ENCODE measurements around the gene EIF5. TPM values are rescaled to one million over a fixed set of nuclear protein-coding genes. Genes with fewer than 3 reads are reported as not detected.

Gene EIF5
- polyA plus RNA-seq, 3 donors: 162 to 191 (median 163) TPM

DNA sequence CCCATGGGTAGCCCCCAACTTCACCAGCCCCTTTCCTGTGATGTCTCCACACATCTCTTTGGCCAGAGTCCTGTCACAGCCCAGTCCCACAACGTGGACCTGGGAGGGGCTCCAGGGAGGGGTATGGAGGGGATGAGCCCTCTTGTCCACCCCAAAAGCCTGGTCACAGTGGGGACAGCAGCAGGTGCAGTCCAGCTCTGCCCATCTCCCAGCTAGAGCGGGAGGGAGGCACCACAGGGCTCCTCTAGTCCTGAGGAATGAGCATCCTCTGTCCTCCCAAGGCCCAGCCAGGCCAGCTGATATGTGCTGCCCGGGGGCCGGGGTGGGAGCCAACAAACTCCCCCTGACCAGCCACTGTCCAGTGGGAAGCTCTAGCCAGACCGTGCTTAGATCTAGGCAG, 43.5 kb upstream of the EIF5 start:
- no peaks in the 10 kb centered on the region for H3K79me2 ChIP-seq (ENCODE audit: insufficient read depth, low read length)
- Mint-ChIP-seq H3K9me3 (peaks cover 0 to 2% (median 0%) of the 10 kb centered on the region in 7 donors), H3K27ac (no peak overlapping the region), H3K27me3 (ENCODE audit: low read depth in 3 of 3) (peaks cover 35 to 44% (median 40%) of the 10 kb centered on the region in 3 donors), H3K4me1 (no peaks in the 10 kb centered on the region), H3K36me3 (no peaks in the 10 kb centered on the region), H3K4me3 (no peak overlapping the region)
- peaks cover 0 to 22% of the 10 kb centered on the region in 2 donors for H3K27me3 ChIP-seq (ENCODE audit: control insufficient read depth in 2 of 2, insufficient read depth in 2 of 2, low read length in 2 of 2)
- DNase-seq: no peak
- WGBS (ENCODE audit: insufficient coverage): 98% methylated on average over 4 of the region's 5 CpGs
- no peak overlapping the region for H3K4me3 ChIP-seq (replicated peaks in 1 of 3; ENCODE audit: low read depth in 2 of 3, low read length in 3 of 3)
- no peak overlapping the region for H3K9ac ChIP-seq (ENCODE audit: insufficient read depth, low read length, poor library complexity, severe bottlenecking)
- H3K4me2 ChIP-seq (replicated peaks; ENCODE audit: extremely low read depth, low read length, poor library complexity, severe bottlenecking): no peak overlapping the region
- H3K36me3 ChIP-seq (replicated peaks in 1 of 2; ENCODE audit: control insufficient read depth in 1 of 2, insufficient read depth in 2 of 2, low read length in 2 of 2): no peaks in the 10 kb centered on the region
- no peaks in the 10 kb centered on the region for H3K4me1 ChIP-seq (ENCODE audit: control insufficient read depth in 1 of 2, insufficient read depth in 2 of 2, low read length in 2 of 2)
- intact Hi-C loops (cut with micrococcal nuclease): loop anchor here in 1 of 2 donors (10.0 kb wide), 1 partner anchor 596 kb away; no protein-coding TSS in a partner anchor
- no peak overlapping the region for H2AFZ ChIP-seq (ENCODE audit: insufficient read depth, low read depth, low read length, poor library complexity, severe bottlenecking)
- no peak for TF ChIP-seq CTCF (IDR thresholded peaks at IDR 0.05)
- no peaks in the 10 kb centered on the region for H3K9me3 ChIP-seq (replicated peaks in 1 of 2; ENCODE audit: control insufficient read depth in 1 of 2, insufficient read depth in 1 of 2, low read length in 2 of 2)
- no peaks in the 10 kb centered on the region for H4K20me1 ChIP-seq (ENCODE audit: insufficient read depth, low read length)
- no peak overlapping the region for H3K27ac ChIP-seq (ENCODE audit: low read depth in 1 of 2, low read length in 2 of 2)

GRCh38 chr14:103290961-103291360, 43.1 kb upstream of the EIF5 start:
- Histone ChIP-seq H3K9ac (ENCODE audit: insufficient read depth, low read length, poor library complexity, severe bottlenecking) (no peak overlapping the region), H3K4me3 (replicated peaks in 1 of 3; ENCODE audit: low read depth in 2 of 3, low read length in 3 of 3) (no peak overlapping the region), H3K4me2 (replicated peaks; ENCODE audit: extremely low read depth, low read length, poor library complexity, severe bottlenecking) (no peak overlapping the region), H4K20me1 (ENCODE audit: insufficient read depth, low read length) (no peaks in the 10 kb centered on the region), H3K9me3 (replicated peaks in 1 of 2; ENCODE audit: control insufficient read depth in 1 of 2, insufficient read depth in 1 of 2, low read length in 2 of 2) (no peaks in the 10 kb centered on the region), H2AFZ (ENCODE audit: insufficient read depth, low read depth, low read length, poor library complexity, severe bottlenecking) (no peak overlapping the region), H3K27me3 (ENCODE audit: control insufficient read depth in 2 of 2, insufficient read depth in 2 of 2, low read length in 2 of 2) (peaks cover 0 to 22% of the 10 kb centered on the region in 2 donors), H3K27ac (ENCODE audit: low read depth in 1 of 2, low read length in 2 of 2) (no peak overlapping the region), H3K4me1 (ENCODE audit: control insufficient read depth in 1 of 2, insufficient read depth in 2 of 2, low read length in 2 of 2) (no peaks in the 10 kb centered on the region), H3K36me3 (replicated peaks in 1 of 2; ENCODE audit: control insufficient read depth in 1 of 2, insufficient read depth in 2 of 2, low read length in 2 of 2) (no peaks in the 10 kb centered on the region), H3K79me2 (ENCODE audit: insufficient read depth, low read length) (no peaks in the 10 kb centered on the region)
- intact Hi-C loops (cut with micrococcal nuclease): loop anchor here in 1 of 2 donors (10.0 kb wide), 1 partner anchor 596 kb away; no protein-coding TSS in a partner anchor
- Mint-ChIP-seq H3K9me3 (peaks cover 0 to 2% (median 0%) of the 10 kb centered on the region in 7 donors), H3K27ac (no peak overlapping the region), H3K4me3 (no peak overlapping the region), H3K36me3 (no peaks in the 10 kb centered on the region), H3K27me3 (ENCODE audit: low read depth in 3 of 3) (peaks cover 32 to 40% (median 35%) of the 10 kb centered on the region in 3 donors), H3K4me1 (no peaks in the 10 kb centered on the region)
- no peak for DNase-seq
- no peak for TF ChIP-seq CTCF (IDR thresholded peaks at IDR 0.05)
- 90% methylated on average over 2 of the region's 3 CpGs for WGBS (ENCODE audit: insufficient coverage)

Measured in CD14-positive monocyte (primary cell).